ENCODE results near the gene NSG1. TPM values are rescaled to one million over a fixed set of nuclear protein-coding genes. Genes with fewer than 3 reads are reported as not detected.

NSG1 gene
- total RNA-seq, 2 experiments from 2014 or later = 10.3 to 10.4 TPM

DNA sequence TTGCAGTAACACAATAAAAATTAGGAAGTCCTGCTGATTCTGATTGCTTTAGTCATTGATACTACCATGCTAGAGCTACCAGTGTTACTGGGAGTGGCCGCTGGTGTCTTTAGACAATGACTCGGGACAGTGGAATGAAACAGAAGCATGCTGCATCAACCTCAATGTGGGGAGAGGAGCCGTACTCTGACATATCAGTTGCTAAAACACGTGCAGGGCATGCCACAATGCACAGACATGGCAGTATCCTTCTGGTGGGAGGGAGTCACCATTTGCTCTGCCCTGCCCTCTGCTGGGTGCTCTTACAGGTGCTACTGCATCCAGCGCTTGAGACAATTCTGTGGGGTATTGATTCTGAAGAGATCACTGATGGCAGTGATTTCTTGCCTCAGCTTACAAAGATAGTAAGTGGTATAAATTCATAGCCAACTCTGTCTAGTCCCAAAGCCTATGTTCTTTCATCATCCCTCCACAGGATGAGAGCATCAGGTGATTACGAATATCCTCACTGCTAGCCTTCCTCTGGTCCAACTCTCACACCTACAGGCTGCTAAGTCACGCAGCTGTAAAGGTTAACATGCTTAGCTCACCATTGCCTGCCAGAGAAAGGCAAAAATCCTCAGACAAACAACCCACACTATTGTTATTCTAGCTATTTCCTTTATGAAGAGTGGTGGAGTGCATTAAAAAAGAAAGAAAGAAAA lies 43.7 kb downstream of the NSG1 start:
- Mint-ChIP-seq H3K36me3 (ENCODE audit: low read depth) (peaks cover 54% of the 10 kb centered on the region), H3K4me1 (ENCODE audit: low read depth) (peaks cover 16% of the 10 kb centered on the region), H3K27ac (no peak overlapping the region), H3K27me3 (no peaks in the 10 kb centered on the region), H3K9me3 (no peaks in the 10 kb centered on the region), H3K4me3 (no peak overlapping the region)
- intact Hi-C loops (cut with DNase I, micrococcal nuclease) = loop anchor here (1.0 to 2.0 kb wide), 3 partner anchors 170 to 178 kb away; no protein-coding TSS in a partner anchor
- no peak overlapping the region for H3K4me3 ChIP-seq (ENCODE audit: low read length)
- peaks cover 12% of the 10 kb centered on the region for H3K36me3 ChIP-seq (ENCODE audit: insufficient read depth, low read length)
- ChIA-PET CTCF (interaction anchor here (0.8 to 1.2 kb wide), 3 partner anchors 14 to 170 kb away, joined by 4 read pairs; no protein-coding TSS in a partner anchor), POLR2A (interaction anchor here (0.9 kb wide), 1 partner anchor 182 kb away, joined by 3 read pairs; no protein-coding TSS in a partner anchor)
- ATAC-seq (ENCODE audit: poor library complexity) (peak; percentile 99), DNase-seq (peak in 13 of 14 experiments; percentile 19 to 73 (median 47))
- H3K27me3 ChIP-seq (ENCODE audit: control insufficient read depth in 1 of 2, insufficient read depth in 2 of 2, low read length in 2 of 2) = no peaks in the 10 kb centered on the region
- H3K27ac ChIP-seq (ENCODE audit: low read depth in 1 of 2, low read length in 2 of 2) = no peak overlapping the region
- peaks cover 4% of the 10 kb centered on the region for H3K4me1 ChIP-seq (ENCODE audit: insufficient read depth, low read length)
- H3K9me3 ChIP-seq (ENCODE audit: control insufficient read depth in 1 of 2, insufficient read depth in 1 of 2, low read length in 2 of 2) = no peaks in the 10 kb centered on the region
- TF ChIP-seq, protein P1, sequence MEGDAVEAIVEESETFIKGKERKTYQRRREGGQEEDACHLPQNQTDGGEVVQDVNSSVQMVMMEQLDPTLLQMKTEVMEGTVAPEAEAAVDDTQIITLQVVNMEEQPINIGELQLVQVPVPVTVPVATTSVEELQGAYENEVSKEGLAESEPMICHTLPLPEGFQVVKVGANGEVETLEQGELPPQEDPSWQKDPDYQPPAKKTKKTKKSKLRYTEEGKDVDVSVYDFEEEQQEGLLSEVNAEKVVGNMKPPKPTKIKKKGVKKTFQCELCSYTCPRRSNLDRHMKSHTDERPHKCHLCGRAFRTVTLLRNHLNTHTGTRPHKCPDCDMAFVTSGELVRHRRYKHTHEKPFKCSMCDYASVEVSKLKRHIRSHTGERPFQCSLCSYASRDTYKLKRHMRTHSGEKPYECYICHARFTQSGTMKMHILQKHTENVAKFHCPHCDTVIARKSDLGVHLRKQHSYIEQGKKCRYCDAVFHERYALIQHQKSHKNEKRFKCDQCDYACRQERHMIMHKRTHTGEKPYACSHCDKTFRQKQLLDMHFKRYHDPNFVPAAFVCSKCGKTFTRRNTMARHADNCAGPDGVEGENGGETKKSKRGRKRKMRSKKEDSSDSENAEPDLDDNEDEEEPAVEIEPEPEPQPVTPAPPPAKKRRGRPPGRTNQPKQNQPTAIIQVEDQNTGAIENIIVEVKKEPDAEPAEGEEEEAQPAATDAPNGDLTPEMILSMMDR (IDR thresholded peaks at IDR 0.05) = peak; percentile 74

DNA sequence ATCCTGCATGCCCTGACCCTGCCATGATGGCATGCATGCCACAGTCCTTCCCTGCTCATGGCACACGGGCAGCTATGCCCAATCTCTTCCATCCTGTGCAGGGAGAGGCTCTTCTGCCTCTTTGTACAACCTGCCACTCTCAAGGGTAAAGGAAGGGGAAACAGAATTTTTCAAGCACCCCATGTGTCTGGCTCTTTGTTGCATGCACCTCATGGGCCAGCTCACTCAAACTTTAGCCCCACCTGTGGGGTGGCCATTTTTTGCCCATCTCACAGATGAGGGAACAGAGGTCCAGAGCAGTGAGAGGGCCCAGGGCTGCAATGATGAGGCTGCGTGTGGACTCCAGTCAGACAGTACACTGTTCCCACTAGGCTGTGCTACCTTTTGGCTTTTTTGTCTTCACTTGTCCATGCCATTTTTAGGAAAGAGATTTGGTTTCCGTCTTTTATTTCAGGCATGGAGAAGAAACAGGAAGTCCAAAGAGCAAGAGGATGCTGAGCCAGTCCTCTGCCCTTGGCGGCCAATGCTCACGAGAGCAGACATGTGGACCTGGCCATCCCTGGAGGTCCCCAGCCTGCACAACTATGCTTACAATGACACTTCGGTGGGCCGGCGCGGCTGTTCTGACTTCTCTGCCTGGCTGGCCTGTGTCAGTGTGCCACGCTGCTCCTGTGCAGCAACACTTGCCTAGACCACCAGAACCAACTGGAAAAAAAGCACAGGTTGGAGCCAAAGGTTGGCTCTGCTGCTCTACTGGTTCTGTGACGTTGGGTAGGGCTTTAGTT lies 45.6 kb downstream of the NSG1 start:
- no peak for ATAC-seq (ENCODE audit: poor library complexity)
- peaks cover 16% of the 10 kb centered on the region for H3K4me1 Mint-ChIP-seq (ENCODE audit: low read depth)

DNA sequence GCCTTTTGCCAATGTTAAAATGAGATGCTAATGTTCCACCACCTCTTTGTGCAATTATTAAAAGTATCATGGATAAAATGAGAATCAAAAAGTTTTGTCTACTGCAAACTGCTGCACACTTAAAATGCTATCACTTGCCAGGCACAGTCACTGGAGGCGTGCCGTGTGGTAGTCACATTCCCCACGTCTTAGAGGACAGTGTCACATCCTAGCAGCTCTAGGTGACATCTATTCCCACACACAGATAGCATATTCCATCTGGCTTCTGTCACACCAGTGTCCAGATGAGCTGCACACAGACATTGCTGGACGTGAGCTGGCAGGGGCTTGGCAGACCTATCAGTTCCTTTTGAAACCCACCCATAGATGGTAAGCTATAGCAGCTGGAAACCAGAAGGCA lies 47.0 kb downstream of the NSG1 start:
- H3K4me1 ChIP-seq (ENCODE audit: insufficient read depth, low read length) = peaks cover 4% of the 10 kb centered on the region
- DNase-seq (no peak), ATAC-seq (ENCODE audit: poor library complexity) (no peak)
- no peaks in the 10 kb centered on the region for H3K27me3 Mint-ChIP-seq
- no peaks in the 10 kb centered on the region for H3K9me3 ChIP-seq (ENCODE audit: control insufficient read depth in 1 of 2, insufficient read depth in 1 of 2, low read length in 2 of 2)
- peaks cover 59% of the 10 kb centered on the region for H3K36me3 Mint-ChIP-seq (ENCODE audit: low read depth)
- POLR2A ChIA-PET = no interaction called here
- no peak overlapping the region for H3K27ac ChIP-seq (ENCODE audit: low read depth in 1 of 2, low read length in 2 of 2)
- H3K4me3 Mint-ChIP-seq = no peak overlapping the region
- peaks cover 16% of the 10 kb centered on the region for H3K4me1 Mint-ChIP-seq (ENCODE audit: low read depth)
- no peaks in the 10 kb centered on the region for H3K9me3 Mint-ChIP-seq
- no peak overlapping the region for H3K4me3 ChIP-seq (ENCODE audit: low read length)
- H3K27me3 ChIP-seq (ENCODE audit: control insufficient read depth in 1 of 2, insufficient read depth in 2 of 2, low read length in 2 of 2) = no peaks in the 10 kb centered on the region
- intact Hi-C loops (cut with DNase I, micrococcal nuclease) = no loop called here
- H3K27ac Mint-ChIP-seq = no peak overlapping the region
- CTCF ChIA-PET = interaction anchor here (0.6 kb wide), 1 partner anchor 59 kb away, joined by 3 read pairs; no protein-coding TSS in a partner anchor
- H3K36me3 ChIP-seq (ENCODE audit: insufficient read depth, low read length) = peaks cover 19% of the 10 kb centered on the region
- TF ChIP-seq, protein P1 (IDR thresholded peaks at IDR 0.05) = no peak

More for the DNA sequence above, 45.6 kb downstream of the NSG1 start:
- ChIA-PET POLR2A (interaction anchor here (0.6 kb wide), 1 partner anchor 181 kb away, joined by 3 read pairs; no protein-coding TSS in a partner anchor), CTCF (no interaction called here)
- Histone ChIP-seq H3K9me3 (ENCODE audit: control insufficient read depth in 1 of 2, insufficient read depth in 1 of 2, low read length in 2 of 2) (no peaks in the 10 kb centered on the region), H3K27ac (ENCODE audit: low read depth in 1 of 2, low read length in 2 of 2) (no peak overlapping the region), H3K27me3 (ENCODE audit: control insufficient read depth in 1 of 2, insufficient read depth in 2 of 2, low read length in 2 of 2) (no peaks in the 10 kb centered on the region), H3K36me3 (ENCODE audit: insufficient read depth, low read length) (peaks cover 15% of the 10 kb centered on the region), H3K4me1 (ENCODE audit: insufficient read depth, low read length) (peaks cover 4% of the 10 kb centered on the region), H3K4me3 (ENCODE audit: low read length) (no peak overlapping the region)
- Mint-ChIP-seq H3K27ac (no peak overlapping the region), H3K9me3 (no peaks in the 10 kb centered on the region), H3K27me3 (no peaks in the 10 kb centered on the region), H3K4me3 (no peak overlapping the region), H3K36me3 (ENCODE audit: low read depth) (peaks cover 58% of the 10 kb centered on the region)
- no peak for DNase-seq
- intact Hi-C loops (cut with DNase I, micrococcal nuclease) = no loop called here
- TF ChIP-seq, protein P1 (IDR thresholded peaks at IDR 0.05) = no peak

Data from CD4-positive, alpha-beta T cell (primary cell).